ENCODE measurements around the gene INO80E.

Gene INO80E

DNA sequence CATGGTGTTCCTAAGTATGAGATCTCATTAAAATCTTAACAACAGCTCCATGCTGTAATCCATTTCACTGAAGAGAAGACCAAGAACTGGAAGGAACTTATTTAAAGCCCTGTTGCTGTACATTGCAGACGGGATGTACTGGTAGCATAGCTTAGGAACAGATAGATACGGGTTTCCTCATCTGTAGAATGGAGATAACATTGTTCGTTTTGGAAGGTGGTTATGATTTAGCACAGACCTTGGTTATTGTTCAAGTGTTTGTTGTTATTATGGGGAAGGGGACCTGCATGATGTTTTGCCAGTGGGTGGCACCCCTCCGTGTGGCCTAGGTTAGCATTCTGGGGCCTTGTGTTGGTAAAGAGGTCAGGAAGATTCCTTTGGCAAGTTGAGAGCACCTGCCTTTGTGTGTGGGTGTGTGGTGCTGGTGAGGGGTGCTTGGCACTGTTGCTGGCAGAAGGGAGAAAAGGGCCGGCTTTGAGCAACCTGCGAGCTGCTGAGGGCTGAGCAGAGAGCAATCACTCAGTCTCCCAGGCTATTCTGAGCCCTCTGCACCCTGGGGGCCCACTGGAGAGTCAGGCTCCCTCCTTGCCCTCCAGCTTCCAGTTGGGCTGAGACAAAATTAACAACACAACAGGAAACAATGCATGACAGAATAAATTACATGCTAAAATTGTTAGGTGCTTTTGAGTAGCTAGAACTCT is 20.1 kb upstream of the INO80E start:
- DNase-seq, result no peak

- no peak for DNase-seq
These were observed 18.8 kb upstream of the INO80E start for GRCh38 chr16:29977063-29977825.

GRCh38 chr16:29978081-29978480 is 18.0 kb upstream of the INO80E start:
- no peak for DNase-seq

GRCh38 chr16:29978564-29979270 is 17.3 kb upstream of the INO80E start:
- no peak for DNase-seq

- no peak for DNase-seq
These were observed 13.3 kb upstream of the INO80E start for GRCh38 chr16:29982560-29983419.

- no peak for DNase-seq
These were observed 12.5 kb upstream of the INO80E start for GRCh38 chr16:29983420-29984136.

DNA sequence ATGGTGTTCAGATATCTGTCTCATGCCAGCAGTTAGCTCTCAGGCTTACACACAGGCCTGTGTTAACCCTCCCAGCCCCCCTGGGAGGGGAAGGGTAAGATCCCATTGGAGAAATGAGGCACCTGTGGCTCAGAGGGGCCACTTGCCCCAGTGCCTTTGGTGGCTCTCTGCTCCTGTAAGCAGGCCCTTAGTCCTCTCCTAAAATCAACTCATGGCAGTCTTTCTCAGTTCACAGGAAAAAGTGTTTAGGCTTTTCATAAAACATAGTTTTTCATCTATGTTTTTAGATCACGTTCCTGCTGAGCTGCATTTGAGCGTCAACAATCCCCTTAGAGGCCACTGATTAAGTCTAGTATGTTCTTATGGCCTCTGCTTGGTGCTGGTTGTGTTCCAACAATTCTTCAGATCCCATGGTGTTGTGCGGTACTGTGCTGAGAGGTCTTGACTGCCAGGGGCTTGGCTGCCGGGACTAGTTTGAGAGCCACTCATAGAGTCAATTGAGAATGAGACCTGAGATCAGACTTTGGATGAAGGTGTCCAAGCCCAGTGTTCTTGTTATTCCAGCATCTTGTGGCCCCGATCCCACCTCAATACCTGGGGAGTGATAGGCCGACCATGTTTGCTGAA is 11.8 kb upstream of the INO80E start:
- no peak for DNase-seq

GRCh38 chr16:29984764-29985147 is 11.3 kb upstream of the INO80E start:
- DNase-seq, result no peak

GRCh38 chr16:29985271-29985811 is 10.7 kb upstream of the INO80E start:
- DNase-seq, result no peak

DNA sequence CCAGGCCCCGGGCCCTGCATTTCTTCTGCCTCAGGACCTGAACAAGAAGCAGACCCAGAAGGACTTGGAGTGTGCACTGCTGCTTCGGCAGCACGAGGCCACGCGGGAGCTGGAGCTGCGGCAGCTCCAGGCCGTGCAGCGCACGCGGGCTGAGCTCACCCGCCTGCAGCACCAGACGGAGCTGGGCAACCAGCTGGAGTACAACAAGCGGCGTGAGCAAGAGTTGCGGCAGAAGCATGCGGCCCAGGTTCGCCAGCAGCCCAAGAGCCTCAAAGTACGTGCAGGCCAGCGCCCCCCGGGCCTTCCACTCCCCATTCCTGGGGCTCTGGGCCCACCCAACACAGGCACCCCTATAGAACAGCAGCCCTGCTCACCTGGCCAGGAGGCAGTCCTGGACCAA is 9.8 kb upstream of the INO80E start:
- DNase-seq, result no peak

- no peak for DNase-seq
These were observed 9.1 kb upstream of the INO80E start for GRCh38 chr16:29986931-29987330.

DNA sequence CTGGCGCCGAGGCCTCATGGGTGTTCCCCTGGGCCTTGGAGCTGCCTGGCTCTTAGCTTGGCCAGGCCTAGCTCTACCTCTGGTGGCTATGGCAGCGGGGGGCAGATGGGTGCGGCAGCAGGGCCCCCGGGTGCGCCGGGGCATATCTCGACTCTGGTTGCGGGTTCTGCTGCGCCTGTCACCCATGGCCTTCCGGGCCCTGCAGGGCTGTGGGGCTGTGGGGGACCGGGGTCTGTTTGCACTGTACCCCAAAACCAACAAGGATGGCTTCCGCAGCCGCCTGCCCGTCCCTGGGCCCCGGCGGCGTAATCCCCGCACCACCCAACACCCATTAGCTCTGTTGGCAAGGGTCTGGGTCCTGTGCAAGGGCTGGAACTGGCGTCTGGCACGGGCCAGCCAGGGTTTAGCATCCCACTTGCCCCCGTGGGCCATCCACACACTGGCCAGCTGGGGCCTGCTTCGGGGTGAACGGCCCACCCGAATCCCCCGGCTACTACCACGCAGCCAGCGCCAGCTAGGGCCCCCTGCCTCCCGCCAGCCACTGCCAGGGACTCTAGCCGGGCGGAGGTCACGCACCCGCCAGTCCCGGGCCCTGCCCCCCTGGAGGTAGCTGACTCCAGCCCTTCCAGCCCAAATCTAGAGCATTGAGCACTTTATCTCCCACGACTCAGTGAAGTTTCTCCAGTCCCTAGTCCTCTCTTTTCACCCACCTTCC is 8.5 kb upstream of the INO80E start:
- DNase-seq, result no peak

- no peak for DNase-seq
These were observed 7.5 kb upstream of the INO80E start for GRCh38 chr16:29988346-29989075.

- no peak for DNase-seq
These were observed 6.8 kb upstream of the INO80E start for GRCh38 chr16:29989111-29989858.

DNA sequence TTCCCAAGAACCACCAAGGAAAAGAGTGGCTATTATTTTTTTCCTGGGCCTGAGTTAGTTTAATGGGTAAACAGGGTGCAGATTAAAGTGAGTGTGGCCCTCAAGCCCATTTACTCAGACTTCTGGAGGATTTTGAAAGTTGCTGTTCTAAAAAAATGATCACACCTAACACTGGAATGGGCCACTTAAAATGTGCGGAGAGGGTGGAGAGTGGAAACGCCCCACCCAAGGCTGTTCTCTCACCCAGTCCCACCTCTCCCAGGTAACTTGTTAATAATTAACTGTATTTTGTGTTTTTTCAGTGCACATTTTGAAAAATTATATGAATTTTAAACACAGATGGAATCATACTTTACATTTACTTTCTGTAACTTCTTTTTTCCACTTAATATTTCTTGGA is 6.0 kb upstream of the INO80E start:
- DNase-seq, result no peak

DNA sequence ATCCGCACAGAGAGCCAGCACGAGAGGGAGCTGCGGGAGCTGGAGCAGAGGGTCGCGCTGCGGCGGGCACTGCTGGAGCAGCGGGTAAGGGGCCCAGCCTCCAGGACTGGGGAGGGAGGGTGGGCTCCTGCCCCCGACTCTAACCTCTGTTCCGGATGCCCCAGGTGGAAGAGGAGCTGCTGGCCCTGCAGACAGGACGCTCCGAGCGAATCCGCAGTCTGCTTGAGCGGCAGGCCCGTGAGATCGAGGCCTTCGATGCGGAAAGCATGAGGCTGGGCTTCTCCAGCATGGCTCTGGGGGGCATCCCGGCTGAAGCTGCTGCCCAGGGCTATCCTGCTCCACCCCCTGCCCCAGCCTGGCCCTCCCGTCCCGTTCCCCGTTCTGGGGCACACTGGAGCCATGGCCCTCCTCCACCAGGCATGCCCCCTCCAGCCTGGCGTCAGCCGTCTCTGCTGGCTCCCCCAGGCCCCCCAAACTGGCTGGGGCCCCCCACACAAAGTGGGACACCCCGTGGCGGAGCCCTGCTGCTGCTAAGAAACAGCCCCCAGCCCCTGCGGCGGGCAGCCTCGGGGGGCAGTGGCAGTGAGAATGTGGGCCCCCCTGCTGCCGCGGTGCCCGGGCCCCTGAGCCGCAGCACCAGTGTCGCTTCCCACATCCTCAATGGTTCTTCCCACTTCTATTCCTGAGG is 5.0 kb upstream of the INO80E start:
- DNase-seq, result no peak

DNA sequence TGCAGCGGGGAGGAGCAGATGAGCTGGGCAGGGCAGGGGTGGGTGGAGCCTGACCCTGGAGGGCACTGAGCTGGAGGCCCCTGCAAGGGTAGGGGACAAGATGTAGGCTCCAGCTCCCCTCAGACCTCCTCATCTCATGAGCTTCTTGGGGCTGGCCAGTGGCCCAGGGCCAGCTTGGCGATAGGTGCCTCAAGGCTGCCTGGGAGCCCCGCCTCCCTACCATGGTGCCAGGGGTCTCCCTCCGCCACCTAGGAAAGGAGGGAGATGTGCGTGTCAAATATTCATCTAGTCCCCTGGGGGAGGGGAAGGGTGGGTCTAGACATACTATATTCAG is 4.5 kb upstream of the INO80E start:
- no peak for DNase-seq

GRCh38 chr16:29992344-29992967 is 3.6 kb upstream of the INO80E start:
- DNase-seq, result no peak
